Activated T-helper 17 cell treated with anti-CD3 and anti-CD28 coated beads, Interleukin-2, amount 50 U/mL, for 72 hours (primary cell): ENCODE results near the gene ANTXR2. TPM values are rescaled to one million over a fixed set of nuclear protein-coding genes. Genes with fewer than 3 reads are reported as not detected.

Experiments used
- ATAC-seq: fragments of 150-1000 bp; cut with Tn5 transposase; replicated peaks from 2 replicates; pipeline ENCODE4 v1.10.0; 2021; ENCODE audit warnings: mild to moderate bottlenecking, moderate library complexity
- H3K27ac Mint-ChIP-seq: one replicate; pipeline ENCODE4 v1.8.0; 2022; ENCODE audit warnings: mixed read lengths
- H3K27me3 Mint-ChIP-seq: one replicate; pipeline ENCODE4 v1.8.0; 2022; ENCODE audit warnings: mixed read lengths
- H3K36me3 Mint-ChIP-seq: one replicate; pipeline ENCODE4 v1.8.0; 2022; ENCODE audit warnings: low read depth, mild to moderate bottlenecking, mixed read lengths
- H3K4me1 Mint-ChIP-seq: one replicate; pipeline ENCODE4 v1.8.0; 2022; ENCODE audit warnings: mixed read lengths
- H3K4me3 Mint-ChIP-seq: one replicate; pipeline ENCODE4 v1.8.0; 2022; ENCODE audit warnings: mild to moderate bottlenecking, mixed read lengths
- H3K9me3 Mint-ChIP-seq: one replicate; pipeline ENCODE4 v1.8.0; 2022; ENCODE audit warnings: mixed read lengths
- total RNA-seq, 2 donors: library from RNA; stranded (reverse); gene quantifications; one replicate each; pipeline ENCODE4 v1.2.3, GENCODE V29; 2022

ANTXR2 gene
- total RNA-seq, 2 donors from 2014 or later: 27.4 to 52.5 TPM

GRCh38 chr4:80037864-80038263 is 35.2 kb downstream of the ANTXR2 start:
- H3K4me3 Mint-ChIP-seq: peak overlapping the region; percentile 78
- peaks cover 47% of the 10 kb centered on the region for H3K36me3 Mint-ChIP-seq
- H3K4me1 Mint-ChIP-seq: peaks cover 10% of the 10 kb centered on the region
- peak overlapping the region; percentile 89 for H3K27ac Mint-ChIP-seq
- H3K27me3 Mint-ChIP-seq: no peaks in the 10 kb centered on the region
- no peak for ATAC-seq
- no peaks in the 10 kb centered on the region for H3K9me3 Mint-ChIP-seq

DNA sequence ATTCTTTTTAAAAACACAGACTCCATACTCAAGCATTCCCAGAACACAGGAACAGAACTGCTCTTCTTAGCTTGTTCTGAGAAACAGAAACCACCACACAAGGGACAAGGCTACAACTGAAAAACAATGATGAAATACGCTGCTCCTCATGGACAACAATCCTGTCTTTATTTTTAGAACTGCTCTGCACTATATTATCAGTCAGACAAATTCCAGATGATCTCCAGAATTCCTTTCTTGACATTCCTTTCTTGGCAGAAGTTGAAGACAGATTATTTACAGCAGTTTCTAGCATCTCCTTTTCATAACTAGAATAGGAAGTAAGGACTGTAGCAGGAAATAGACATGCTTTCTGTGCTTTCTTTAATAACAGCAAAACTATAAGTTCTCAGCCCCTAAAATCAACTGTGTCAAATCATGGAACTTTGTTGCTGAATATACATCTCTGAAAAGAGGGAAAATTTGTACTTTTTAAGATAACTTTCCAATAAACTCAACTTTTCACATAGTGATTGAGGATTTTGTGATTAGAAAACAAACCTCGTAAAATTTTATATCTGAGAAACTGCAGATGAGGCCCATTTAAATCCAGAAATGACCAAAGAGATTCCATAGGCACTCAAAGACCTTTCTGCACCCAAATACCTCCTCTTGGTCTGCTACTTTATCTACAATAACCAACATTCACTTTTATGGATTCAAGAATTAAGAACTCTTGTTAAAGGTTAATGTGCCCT is 35.9 kb downstream of the ANTXR2 start:
- H3K4me1 Mint-ChIP-seq: peaks cover 10% of the 10 kb centered on the region
- H3K27me3 Mint-ChIP-seq: no peaks in the 10 kb centered on the region
- peak overlapping the region; percentile 89 for H3K27ac Mint-ChIP-seq
- peak overlapping the region; percentile 78 for H3K4me3 Mint-ChIP-seq
- H3K9me3 Mint-ChIP-seq: no peaks in the 10 kb centered on the region
- H3K36me3 Mint-ChIP-seq: peaks cover 47% of the 10 kb centered on the region
- ATAC-seq: peak; percentile 40

GRCh38 chr4:80036306-80036705 is 36.7 kb downstream of the ANTXR2 start:
- peaks cover 50% of the 10 kb centered on the region for H3K36me3 Mint-ChIP-seq

GRCh38 chr4:80035336-80035735 is 37.7 kb downstream of the ANTXR2 start:
- H3K27me3 Mint-ChIP-seq: no peaks in the 10 kb centered on the region
- ATAC-seq: peak; percentile 80
- H3K9me3 Mint-ChIP-seq: no peaks in the 10 kb centered on the region
- peaks cover 10% of the 10 kb centered on the region for H3K4me1 Mint-ChIP-seq
- H3K4me3 Mint-ChIP-seq: peak overlapping the region; percentile 36
- peak overlapping the region; percentile 29 for H3K27ac Mint-ChIP-seq
- H3K36me3 Mint-ChIP-seq: peaks cover 50% of the 10 kb centered on the region

More at GRCh38 chr4:80036306-80036705, 36.7 kb downstream of the ANTXR2 start:
- Mint-ChIP-seq H3K9me3 (no peaks in the 10 kb centered on the region), H3K27ac (peak overlapping the region; percentile 89), H3K27me3 (no peaks in the 10 kb centered on the region), H3K4me1 (peaks cover 10% of the 10 kb centered on the region), H3K4me3 (peak overlapping the region; percentile 78)
- no peak for ATAC-seq

- no peak for ATAC-seq
- Mint-ChIP-seq H3K9me3 (no peaks in the 10 kb centered on the region), H3K4me3 (no peak overlapping the region), H3K36me3 (peaks cover 37% of the 10 kb centered on the region), H3K27ac (no peak overlapping the region), H3K4me1 (peaks cover 10% of the 10 kb centered on the region), H3K27me3 (no peaks in the 10 kb centered on the region)
These were observed 39.4 kb downstream of the ANTXR2 start for GRCh38 chr4:80033581-80033980.

DNA sequence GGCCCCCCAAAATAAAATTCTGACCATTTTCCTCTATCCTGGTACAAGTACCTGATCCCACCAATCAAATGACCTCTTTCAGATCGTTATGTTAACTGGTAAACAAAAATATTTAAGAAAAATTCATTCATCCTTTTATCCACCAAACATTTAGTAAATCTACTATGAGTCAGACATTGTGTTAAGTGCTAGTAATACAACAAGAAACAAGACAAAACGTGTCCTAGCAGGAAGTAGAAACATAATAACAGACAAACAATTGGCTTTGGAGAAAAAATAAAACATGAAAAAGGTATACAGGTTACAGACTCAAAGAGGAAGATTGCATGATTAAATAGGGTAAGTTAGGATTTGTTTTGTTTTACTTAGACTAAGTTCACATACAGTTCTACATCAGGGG is 43.7 kb downstream of the ANTXR2 start:
- ATAC-seq: no peak
- Mint-ChIP-seq H3K36me3 (peaks cover 35% of the 10 kb centered on the region), H3K4me1 (peaks cover 9% of the 10 kb centered on the region), H3K27ac (no peak overlapping the region), H3K4me3 (no peak overlapping the region), H3K9me3 (no peaks in the 10 kb centered on the region), H3K27me3 (no peaks in the 10 kb centered on the region)

DNA sequence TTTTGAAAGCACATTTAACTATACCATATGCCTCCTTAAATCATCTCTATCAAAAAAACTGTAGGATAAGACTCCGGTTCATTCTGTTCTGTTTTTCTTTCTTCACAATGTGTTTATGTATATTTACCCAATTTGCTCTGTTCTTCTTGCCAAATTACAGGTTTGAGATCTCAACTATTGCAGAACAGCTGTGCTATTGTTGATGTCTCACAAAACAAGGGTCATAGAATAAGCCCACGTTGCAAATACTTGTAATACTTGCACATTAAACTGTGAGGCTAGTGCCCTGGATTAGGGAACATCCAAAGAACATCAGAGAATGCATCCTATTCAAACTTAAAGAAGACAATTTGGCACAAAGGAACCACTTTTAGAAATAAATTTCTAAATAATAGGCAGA is 45.4 kb downstream of the ANTXR2 start:
- H3K9me3 Mint-ChIP-seq: no peaks in the 10 kb centered on the region
- H3K4me3 Mint-ChIP-seq: no peak overlapping the region
- no peak overlapping the region for H3K27ac Mint-ChIP-seq
- no peak for ATAC-seq
- peaks cover 34% of the 10 kb centered on the region for H3K36me3 Mint-ChIP-seq
- no peaks in the 10 kb centered on the region for H3K27me3 Mint-ChIP-seq
- peaks cover 15% of the 10 kb centered on the region for H3K4me1 Mint-ChIP-seq

GRCh38 chr4:80026100-80026499 is 46.9 kb downstream of the ANTXR2 start:
- Mint-ChIP-seq H3K4me3 (no peak overlapping the region), H3K27me3 (no peaks in the 10 kb centered on the region), H3K9me3 (no peaks in the 10 kb centered on the region), H3K36me3 (peaks cover 37% of the 10 kb centered on the region), H3K4me1 (peaks cover 15% of the 10 kb centered on the region), H3K27ac (no peak overlapping the region)
- ATAC-seq: no peak

GRCh38 chr4:80024335-80024734 is 48.7 kb downstream of the ANTXR2 start:
- H3K9me3 Mint-ChIP-seq: no peaks in the 10 kb centered on the region
- H3K36me3 Mint-ChIP-seq: peaks cover 37% of the 10 kb centered on the region
- H3K27me3 Mint-ChIP-seq: no peaks in the 10 kb centered on the region
- H3K4me3 Mint-ChIP-seq: no peak overlapping the region
- ATAC-seq: no peak
- H3K27ac Mint-ChIP-seq: peak overlapping the region; percentile 1
- peaks cover 15% of the 10 kb centered on the region for H3K4me1 Mint-ChIP-seq

DNA sequence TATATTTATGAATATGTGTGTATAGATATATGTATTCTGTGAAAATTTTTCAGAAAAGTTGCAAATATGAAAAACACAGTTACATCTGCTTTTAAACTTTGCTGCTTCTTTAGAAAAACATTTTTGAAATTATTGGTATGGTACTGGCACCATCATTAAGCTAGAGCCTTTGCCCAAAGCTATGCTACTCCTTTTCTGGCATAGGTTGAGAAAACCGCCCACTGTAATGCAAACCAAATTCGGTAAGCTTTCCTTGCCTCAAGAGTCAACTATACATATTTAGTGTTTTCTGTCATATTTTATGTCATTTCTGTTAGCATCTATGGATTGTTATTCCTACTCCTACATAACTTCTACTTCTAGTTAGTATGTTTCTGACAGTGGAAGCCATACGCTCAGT is 50.7 kb downstream of the ANTXR2 start:
- no peaks in the 10 kb centered on the region for H3K9me3 Mint-ChIP-seq
- H3K27ac Mint-ChIP-seq: no peak overlapping the region
- H3K36me3 Mint-ChIP-seq: peaks cover 37% of the 10 kb centered on the region
- H3K27me3 Mint-ChIP-seq: no peaks in the 10 kb centered on the region
- no peak overlapping the region for H3K4me3 Mint-ChIP-seq
- H3K4me1 Mint-ChIP-seq: peaks cover 15% of the 10 kb centered on the region
- ATAC-seq: no peak

- ATAC-seq: peak; percentile 97
- Mint-ChIP-seq H3K27me3 (no peaks in the 10 kb centered on the region), H3K4me3 (no peak overlapping the region), H3K36me3 (peaks cover 29% of the 10 kb centered on the region), H3K27ac (no peak overlapping the region), H3K9me3 (no peaks in the 10 kb centered on the region), H3K4me1 (no peaks in the 10 kb centered on the region)
These were observed 55.7 kb downstream of the ANTXR2 start for GRCh38 chr4:80017125-80017854.

DNA sequence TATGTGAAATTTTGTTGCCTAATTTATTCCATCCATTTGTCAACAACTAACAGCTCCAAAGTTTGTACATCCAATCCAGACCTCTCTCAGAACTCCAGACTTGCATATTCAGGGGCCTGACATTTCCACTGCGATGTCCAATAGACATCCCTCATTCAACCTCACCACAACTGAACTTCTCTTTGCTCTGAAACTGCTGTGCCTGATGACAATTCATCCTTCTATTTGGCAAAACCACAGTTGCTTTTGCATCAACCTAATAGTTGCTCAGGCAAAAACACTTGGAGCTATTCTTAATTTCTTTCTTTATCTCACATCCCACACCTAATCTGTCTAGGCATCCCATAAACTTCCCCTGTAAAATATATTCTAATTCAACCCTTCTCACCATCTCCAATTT is 56.5 kb downstream of the ANTXR2 start:
- H3K36me3 Mint-ChIP-seq: peaks cover 21% of the 10 kb centered on the region
- no peaks in the 10 kb centered on the region for H3K9me3 Mint-ChIP-seq
- H3K4me3 Mint-ChIP-seq: no peak overlapping the region
- H3K27ac Mint-ChIP-seq: no peak overlapping the region
- H3K4me1 Mint-ChIP-seq: no peaks in the 10 kb centered on the region
- no peaks in the 10 kb centered on the region for H3K27me3 Mint-ChIP-seq
- peak; percentile 6 for ATAC-seq

- Mint-ChIP-seq H3K27me3 (no peaks in the 10 kb centered on the region), H3K4me1 (no peaks in the 10 kb centered on the region), H3K4me3 (no peak overlapping the region), H3K9me3 (no peaks in the 10 kb centered on the region), H3K27ac (no peak overlapping the region), H3K36me3 (peaks cover 16% of the 10 kb centered on the region)
- no peak for ATAC-seq
These were observed 57.4 kb downstream of the ANTXR2 start for GRCh38 chr4:80015407-80016189.

DNA sequence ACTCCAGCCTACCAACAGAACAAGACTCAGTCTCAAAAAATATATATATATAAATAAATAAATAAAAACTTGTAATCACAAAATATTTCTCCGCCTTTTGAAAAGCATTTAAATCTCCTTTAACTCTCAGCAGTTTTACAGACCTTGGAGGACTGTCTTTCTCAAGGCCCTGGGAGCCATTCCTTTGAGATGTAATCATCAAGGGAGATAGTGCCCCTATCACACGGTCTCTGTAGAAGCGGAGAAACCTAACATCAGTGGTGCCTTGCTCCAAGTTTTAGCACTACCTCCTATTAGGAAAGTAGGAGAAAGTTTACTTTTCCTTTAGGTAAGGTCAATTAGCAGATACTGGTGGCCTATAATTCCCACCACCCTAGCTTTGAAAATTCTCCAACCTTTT is 58.5 kb downstream of the ANTXR2 start:
- no peaks in the 10 kb centered on the region for H3K27me3 Mint-ChIP-seq
- no peaks in the 10 kb centered on the region for H3K9me3 Mint-ChIP-seq
- no peak overlapping the region for H3K4me3 Mint-ChIP-seq
- no peak overlapping the region for H3K27ac Mint-ChIP-seq
- no peak for ATAC-seq
- peaks cover 9% of the 10 kb centered on the region for H3K4me1 Mint-ChIP-seq
- peaks cover 27% of the 10 kb centered on the region for H3K36me3 Mint-ChIP-seq
